Measurements from ENCODE around the gene F2RL1. TPM values are rescaled to one million over a fixed set of nuclear protein-coding genes. Genes with fewer than 3 reads are reported as not detected.
"Not testable (repeated sequence)": the region's sequence is repeated elsewhere in the genome, so short reads cannot be mapped to it uniquely, and the experiment has no call there.

The F2RL1 gene
- total and polyA plus RNA-seq, 2 experiments from 2014 or later: 15.3 to 32.1 TPM

DNA sequence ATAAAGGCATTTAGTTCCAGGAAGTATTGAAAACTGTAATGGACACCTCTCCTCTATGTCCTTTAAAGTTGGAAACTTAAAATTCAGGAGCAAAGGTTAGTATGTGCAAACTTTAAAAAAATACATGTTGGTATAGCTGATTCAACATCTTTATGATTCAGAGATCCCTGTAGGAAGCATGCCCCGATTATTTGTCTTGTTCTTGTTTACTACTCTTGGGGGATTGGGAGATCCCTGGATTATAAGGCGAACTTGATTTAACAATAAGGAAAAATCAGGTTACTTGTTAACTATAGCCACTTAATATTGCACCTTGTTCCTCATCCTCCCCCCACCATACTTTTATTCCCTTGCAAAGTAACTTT lies 1.7 kb downstream of the F2RL1 start (continued):
- TF ChIP-seq, protein P1, sequence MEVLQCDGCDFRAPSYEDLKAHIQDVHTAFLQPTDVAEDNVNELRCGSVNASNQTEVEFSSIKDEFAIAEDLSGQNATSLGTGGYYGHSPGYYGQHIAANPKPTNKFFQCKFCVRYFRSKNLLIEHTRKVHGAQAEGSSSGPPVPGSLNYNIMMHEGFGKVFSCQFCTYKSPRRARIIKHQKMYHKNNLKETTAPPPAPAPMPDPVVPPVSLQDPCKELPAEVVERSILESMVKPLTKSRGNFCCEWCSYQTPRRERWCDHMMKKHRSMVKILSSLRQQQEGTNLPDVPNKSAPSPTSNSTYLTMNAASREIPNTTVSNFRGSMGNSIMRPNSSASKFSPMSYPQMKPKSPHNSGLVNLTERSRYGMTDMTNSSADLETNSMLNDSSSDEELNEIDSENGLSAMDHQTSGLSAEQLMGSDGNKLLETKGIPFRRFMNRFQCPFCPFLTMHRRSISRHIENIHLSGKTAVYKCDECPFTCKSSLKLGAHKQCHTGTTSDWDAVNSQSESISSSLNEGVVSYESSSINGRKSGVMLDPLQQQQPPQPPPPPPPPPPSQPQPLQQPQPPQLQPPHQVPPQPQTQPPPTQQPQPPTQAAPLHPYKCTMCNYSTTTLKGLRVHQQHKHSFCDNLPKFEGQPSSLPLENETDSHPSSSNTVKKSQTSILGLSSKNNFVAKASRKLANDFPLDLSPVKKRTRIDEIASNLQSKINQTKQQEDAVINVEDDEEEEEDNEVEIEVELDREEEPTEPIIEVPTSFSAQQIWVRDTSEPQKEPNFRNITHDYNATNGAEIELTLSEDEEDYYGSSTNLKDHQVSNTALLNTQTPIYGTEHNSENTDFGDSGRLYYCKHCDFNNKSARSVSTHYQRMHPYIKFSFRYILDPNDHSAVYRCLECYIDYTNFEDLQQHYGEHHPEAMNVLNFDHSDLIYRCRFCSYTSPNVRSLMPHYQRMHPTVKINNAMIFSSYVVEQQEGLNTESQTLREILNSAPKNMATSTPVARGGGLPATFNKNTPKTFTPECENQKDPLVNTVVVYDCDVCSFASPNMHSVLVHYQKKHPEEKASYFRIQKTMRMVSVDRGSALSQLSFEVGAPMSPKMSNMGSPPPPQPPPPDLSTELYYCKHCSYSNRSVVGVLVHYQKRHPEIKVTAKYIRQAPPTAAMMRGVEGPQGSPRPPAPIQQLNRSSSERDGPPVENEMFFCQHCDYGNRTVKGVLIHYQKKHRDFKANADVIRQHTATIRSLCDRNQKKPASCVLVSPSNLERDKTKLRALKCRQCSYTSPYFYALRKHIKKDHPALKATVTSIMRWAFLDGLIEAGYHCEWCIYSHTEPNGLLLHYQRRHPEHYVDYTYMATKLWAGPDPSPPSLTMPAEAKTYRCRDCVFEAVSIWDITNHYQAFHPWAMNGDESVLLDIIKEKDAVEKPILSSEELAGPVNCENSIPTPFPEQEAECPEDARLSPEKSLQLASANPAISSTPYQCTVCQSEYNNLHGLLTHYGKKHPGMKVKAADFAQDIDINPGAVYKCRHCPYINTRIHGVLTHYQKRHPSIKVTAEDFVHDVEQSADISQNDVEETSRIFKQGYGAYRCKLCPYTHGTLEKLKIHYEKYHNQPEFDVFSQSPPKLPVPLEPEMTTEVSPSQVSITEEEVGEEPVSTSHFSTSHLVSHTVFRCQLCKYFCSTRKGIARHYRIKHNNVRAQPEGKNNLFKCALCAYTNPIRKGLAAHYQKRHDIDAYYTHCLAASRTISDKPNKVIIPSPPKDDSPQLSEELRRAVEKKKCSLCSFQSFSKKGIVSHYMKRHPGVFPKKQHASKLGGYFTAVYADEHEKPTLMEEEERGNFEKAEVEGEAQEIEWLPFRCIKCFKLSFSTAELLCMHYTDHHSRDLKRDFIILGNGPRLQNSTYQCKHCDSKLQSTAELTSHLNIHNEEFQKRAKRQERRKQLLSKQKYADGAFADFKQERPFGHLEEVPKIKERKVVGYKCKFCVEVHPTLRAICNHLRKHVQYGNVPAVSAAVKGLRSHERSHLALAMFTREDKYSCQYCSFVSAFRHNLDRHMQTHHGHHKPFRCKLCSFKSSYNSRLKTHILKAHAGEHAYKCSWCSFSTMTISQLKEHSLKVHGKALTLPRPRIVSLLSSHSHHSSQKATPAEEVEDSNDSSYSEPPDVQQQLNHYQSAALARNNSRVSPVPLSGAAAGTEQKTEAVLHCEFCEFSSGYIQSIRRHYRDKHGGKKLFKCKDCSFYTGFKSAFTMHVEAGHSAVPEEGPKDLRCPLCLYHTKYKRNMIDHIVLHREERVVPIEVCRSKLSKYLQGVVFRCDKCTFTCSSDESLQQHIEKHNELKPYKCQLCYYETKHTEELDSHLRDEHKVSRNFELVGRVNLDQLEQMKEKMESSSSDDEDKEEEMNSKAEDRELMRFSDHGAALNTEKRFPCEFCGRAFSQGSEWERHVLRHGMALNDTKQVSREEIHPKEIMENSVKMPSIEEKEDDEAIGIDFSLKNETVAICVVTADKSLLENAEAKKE (CRISPR knock-in tag; IDR thresholded peaks at IDR 0.05): no peak
- TF ChIP-seq JUNB (IDR thresholded peaks at IDR 0.05; ENCODE audit: unreplicated experiment) (no peak), CTCF (conservative IDR thresholded peaks at IDR 0.05; ENCODE audit: low read depth in 2 of 2) (no peak)

DNA sequence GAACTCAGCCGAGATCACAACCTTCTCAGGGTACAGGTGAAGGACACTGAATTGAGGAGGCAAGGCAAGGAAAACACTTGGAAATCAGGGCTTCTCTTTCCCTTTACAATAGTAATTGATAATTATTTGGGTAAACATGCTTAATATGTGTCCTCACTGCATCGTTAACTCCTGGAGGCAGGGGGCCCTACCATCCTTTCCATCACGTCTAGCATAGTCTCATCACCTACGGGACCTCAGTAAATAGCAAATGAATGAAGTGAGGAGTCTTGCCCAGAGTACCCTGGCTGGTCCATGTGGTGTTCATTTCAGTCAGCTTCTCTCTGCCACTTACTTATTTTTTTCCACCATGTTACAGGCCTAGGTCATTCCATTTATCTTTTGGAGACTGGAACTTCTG lies 2.3 kb downstream of the F2RL1 start:
- Histone ChIP-seq H3K27ac (ENCODE audit: low read depth) (no peak overlapping the region), H3K4me2 (peak overlapping the region; percentile 81), H3F3A (replicated peaks; ENCODE audit: low read depth) (peaks cover 5% of the 10 kb centered on the region; the same call in 1 of the 2 replicates), H3K9me2 (ENCODE audit: insufficient read depth) (no peaks in the 10 kb centered on the region), H3K36me3 (ENCODE audit: insufficient read depth) (no peaks in the 10 kb centered on the region), H3K4me3 (peak overlapping the region; percentile 98), H4K20me1 (replicated peaks; ENCODE audit: insufficient read depth) (peaks cover 4% of the 10 kb centered on the region), H3K4me1 (ENCODE audit: insufficient read depth) (peaks cover 17% of the 10 kb centered on the region), H3K27me3 (ENCODE audit: insufficient read depth) (peaks cover 33% of the 10 kb centered on the region), H2AFZ (no peak overlapping the region), H3K79me2 (replicated peaks; ENCODE audit: insufficient read depth) (peaks cover 63% of the 10 kb centered on the region)
- no peak for ATAC-seq
- Mint-ChIP-seq H3K9me3 (no peaks in the 10 kb centered on the region), H3K4me3 (peak overlapping the region; percentile 90), H3K36me3 (ENCODE audit: low read depth) (no peaks in the 10 kb centered on the region; the same call in 1 of the 3 replicates), H3K27me3 (ENCODE audit: insufficient read depth, low read depth, poor library complexity) (peaks cover 25% of the 10 kb centered on the region), H3K4me1 (peaks cover 22% of the 10 kb centered on the region), H3K27ac (no peak overlapping the region)
- DNase-seq (ENCODE audit: low spot score): no peak
- TF ChIP-seq ZNF331 (CRISPR knock-in tag; IDR thresholded peaks at IDR 0.05; ENCODE audit: low read depth): no peak
- TF ChIP-seq CTCF (conservative IDR thresholded peaks at IDR 0.05; ENCODE audit: low read depth in 2 of 2): 0 out of 4 replicates have a peak, but pooled peaks of 1 of the 2 experiments have one; percentile 4
- TF ChIP-seq POLR2AphosphoS5 (IDR thresholded peaks at IDR 0.05; ENCODE audit: low read depth): no peak
- no peak for TF ChIP-seq NANOG (IDR thresholded peaks at IDR 0.05; ENCODE audit: borderline replicate concordance)

- not testable (repeated sequence) for H3K27ac ChIP-seq (ENCODE audit: low read depth); H3K4me2 ChIP-seq; ATAC-seq; DNase-seq (ENCODE audit: low spot score); H3K9me2 ChIP-seq (ENCODE audit: insufficient read depth); H3K36me3 ChIP-seq (ENCODE audit: insufficient read depth); H3K9me3 Mint-ChIP-seq; H3K4me3 ChIP-seq; H3K36me3 Mint-ChIP-seq (ENCODE audit: low read depth); H3F3A ChIP-seq (replicated peaks; ENCODE audit: low read depth); H3K27ac Mint-ChIP-seq; H4K20me1 ChIP-seq (replicated peaks; ENCODE audit: insufficient read depth); H3K4me3 Mint-ChIP-seq; H2AFZ ChIP-seq
- Mint-ChIP-seq H3K4me1 (peaks cover 22% of the 10 kb centered on the region), H3K27me3 (ENCODE audit: insufficient read depth, low read depth, poor library complexity) (peaks cover 25% of the 10 kb centered on the region)
- peaks cover 17% of the 10 kb centered on the region for H3K4me1 ChIP-seq (ENCODE audit: insufficient read depth)
- peaks cover 24% of the 10 kb centered on the region for H3K27me3 ChIP-seq (ENCODE audit: insufficient read depth)
- H3K79me2 ChIP-seq (replicated peaks; ENCODE audit: insufficient read depth): peaks cover 73% of the 10 kb centered on the region
Observed at GRCh38 chr5:76822105-76822731, 3.4 kb downstream of the F2RL1 start.
